CD4-positive, alpha-beta T cell (primary cell): ENCODE results near the gene ARAP2. TPM values are rescaled to one million over a fixed set of nuclear protein-coding genes. Genes with fewer than 3 reads are reported as not detected.

Source experiments
- ATAC-seq: fragments of 200-7000 bp; cut with Tn5 transposase; one replicate; pipeline ENCODE4 v1.10.0; 2022; ENCODE audit warnings: mild to moderate bottlenecking; ENCODE audit not compliant: poor library complexity
- CTCF ChIA-PET: fragments of 350-600 bp; sonication (Branson Sonifier 250); formaldehyde crosslinking; loops from one replicate; lab custom pipeline; 2021; ENCODE audit warnings: antibody characterized with exemption, inconsistent platforms; lab: Charles Lee
- POLR2A ChIA-PET: fragments of 350-600 bp; sonication (Branson Sonifier 250); formaldehyde crosslinking; loops from one replicate; lab custom pipeline; 2021; ENCODE audit warnings: antibody characterized with exemption, inconsistent platforms; lab: Charles Lee
- DNase-seq, 14 experiments: peaks; one replicate each; pipeline ENCODE4 v3.0.0-alpha.2; 2013 to 2020; ENCODE audit warnings: mixed read lengths in 2 of 14
- H3K27ac ChIP-seq, 2 donors: one replicate each; pipeline versions ENCODE4 v1.5.1 to v1.7.0; 2013; ENCODE audit warnings: low read length in 2 of 2, low read depth in 1 of 2, mild to moderate bottlenecking in 1 of 2
- H3K27me3 ChIP-seq, 2 experiments: 1 replicate in 1 of 2; 2 replicates in 1 of 2; pipeline versions ENCODE4 v1.6.1 to v1.7.0; 2013; ENCODE audit warnings: low read length in 2 of 2, control low read depth in 1 of 2, mild to moderate bottlenecking in 1 of 2, moderate library complexity in 1 of 2; ENCODE audit not compliant: insufficient read depth in 2 of 2, control insufficient read depth in 1 of 2
- H3K36me3 ChIP-seq: one replicate; pipeline ENCODE4 v1.6.1; 2013; ENCODE audit warnings: low read length, control low read depth; ENCODE audit not compliant: insufficient read depth
- H3K4me1 ChIP-seq: one replicate; pipeline ENCODE4 v1.6.1; 2013; ENCODE audit warnings: low read length, control low read depth; ENCODE audit not compliant: insufficient read depth
- H3K4me3 ChIP-seq: one replicate; pipeline ENCODE4 v1.5.1; 2013; ENCODE audit warnings: mild to moderate bottlenecking, low read length, moderate library complexity
- H3K9me3 ChIP-seq, 2 experiments: 1 replicate in 1 of 2; 2 replicates in 1 of 2; pipeline versions ENCODE4 v1.6.1 to v1.7.0; 2013; ENCODE audit warnings: low read length in 2 of 2, mild to moderate bottlenecking in 2 of 2, control low read depth in 1 of 2, moderate library complexity in 1 of 2; ENCODE audit not compliant: control insufficient read depth in 1 of 2, insufficient read depth in 1 of 2
- H3K27ac Mint-ChIP-seq: one replicate; pipeline ENCODE4 v1.8.0; 2020; ENCODE audit warnings: mixed read lengths
- H3K27me3 Mint-ChIP-seq: one replicate; pipeline ENCODE4 v1.8.0; 2021; ENCODE audit warnings: mixed read lengths
- H3K36me3 Mint-ChIP-seq: one replicate; pipeline ENCODE4 v1.8.0; 2021; ENCODE audit warnings: low read depth, mixed read lengths
- H3K4me1 Mint-ChIP-seq: one replicate; pipeline ENCODE4 v1.8.0; 2021; ENCODE audit warnings: low read depth, mixed read lengths
- H3K4me3 Mint-ChIP-seq: one replicate; pipeline ENCODE4 v1.8.0; 2020; ENCODE audit warnings: mild to moderate bottlenecking, mixed read lengths
- H3K9me3 Mint-ChIP-seq: one replicate; pipeline ENCODE4 v1.8.0; 2020; ENCODE audit warnings: mixed read lengths
- intact Hi-C, 2 experiments: fragments of 100-400 bp; cut with DNase I in 1 of 2; cut with micrococcal nuclease in 1 of 2; formaldehyde crosslinking; loops; one replicate each; pipeline versions ENCODE4 v1.15.1 to v1.9.0; 2023 to 2025; cut with DNase I, micrococcal nuclease
- total RNA-seq, 174 experiments: library from RNA in 2 of 174; stranded (reverse) in 2 of 174; gene quantifications; one replicate each; pipeline ENCODE4 v1.2.3 and lab custom pipeline; 2021 to 2026
- TF ChIP-seq, protein P1 (sequence below): fragments of 200-600 bp; IDR thresholded peaks from one replicate; pipeline ENCODE4 v1.8.0; 2022; ENCODE audit warnings: antibody characterized with exemption, mild to moderate bottlenecking

ARAP2 gene
- total RNA-seq, 2 experiments from 2014 or later = 54.3 to 63.4 TPM

DNA sequence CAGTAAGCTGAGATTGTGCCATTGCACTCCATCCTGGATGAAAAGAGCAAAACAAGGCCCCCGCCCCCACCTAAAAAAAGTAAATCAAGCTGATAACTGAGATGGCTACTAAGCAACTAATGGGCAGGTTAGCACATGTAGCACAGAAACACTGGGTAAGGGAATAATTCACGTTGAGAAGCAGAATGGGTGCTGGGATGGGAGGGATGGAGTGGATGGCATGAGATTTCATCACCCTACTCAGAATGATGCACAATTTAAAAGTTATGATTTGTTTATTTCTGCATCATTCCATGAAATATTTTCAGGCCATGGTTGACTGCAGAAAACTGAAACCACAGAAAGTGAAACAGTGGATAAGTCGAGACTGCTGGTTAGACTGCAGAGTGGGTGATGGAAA lies 224.0 kb downstream of the ARAP2 start:
- intact Hi-C loops = no loop called here
- Mint-ChIP-seq H3K4me1 (no peaks in the 10 kb centered on the region), H3K27ac (no peak overlapping the region), H3K36me3 (no peaks in the 10 kb centered on the region), H3K9me3 (no peaks in the 10 kb centered on the region), H3K27me3 (no peaks in the 10 kb centered on the region), H3K4me3 (no peak overlapping the region)
- TF ChIP-seq, protein P1, sequence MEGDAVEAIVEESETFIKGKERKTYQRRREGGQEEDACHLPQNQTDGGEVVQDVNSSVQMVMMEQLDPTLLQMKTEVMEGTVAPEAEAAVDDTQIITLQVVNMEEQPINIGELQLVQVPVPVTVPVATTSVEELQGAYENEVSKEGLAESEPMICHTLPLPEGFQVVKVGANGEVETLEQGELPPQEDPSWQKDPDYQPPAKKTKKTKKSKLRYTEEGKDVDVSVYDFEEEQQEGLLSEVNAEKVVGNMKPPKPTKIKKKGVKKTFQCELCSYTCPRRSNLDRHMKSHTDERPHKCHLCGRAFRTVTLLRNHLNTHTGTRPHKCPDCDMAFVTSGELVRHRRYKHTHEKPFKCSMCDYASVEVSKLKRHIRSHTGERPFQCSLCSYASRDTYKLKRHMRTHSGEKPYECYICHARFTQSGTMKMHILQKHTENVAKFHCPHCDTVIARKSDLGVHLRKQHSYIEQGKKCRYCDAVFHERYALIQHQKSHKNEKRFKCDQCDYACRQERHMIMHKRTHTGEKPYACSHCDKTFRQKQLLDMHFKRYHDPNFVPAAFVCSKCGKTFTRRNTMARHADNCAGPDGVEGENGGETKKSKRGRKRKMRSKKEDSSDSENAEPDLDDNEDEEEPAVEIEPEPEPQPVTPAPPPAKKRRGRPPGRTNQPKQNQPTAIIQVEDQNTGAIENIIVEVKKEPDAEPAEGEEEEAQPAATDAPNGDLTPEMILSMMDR = no peak
- no peak for ATAC-seq
- H3K9me3 ChIP-seq = no peaks in the 10 kb centered on the region
- ChIA-PET POLR2A (interaction anchor here (0.6 kb wide), 1 partner anchor 213 kb away, joined by 3 read pairs; no protein-coding TSS in a partner anchor), CTCF (no interaction called here)
- no peak overlapping the region for H3K4me3 ChIP-seq
- no peaks in the 10 kb centered on the region for H3K36me3 ChIP-seq
- no peaks in the 10 kb centered on the region for H3K4me1 ChIP-seq
- no peaks in the 10 kb centered on the region for H3K27me3 ChIP-seq
- DNase-seq = no peak
- H3K27ac ChIP-seq = no peak overlapping the region

Other genes starting within 250 kb of the ARAP2 start
- gene DTHD1, start 37.1 kb upstream of the ARAP2 start, total RNA-seq = under 1 TPM; 0.11 to 0.16 TPM